ENCODE measurements around the gene CRB1. TPM values are rescaled to one million over a fixed set of nuclear protein-coding genes. Genes with fewer than 3 reads are reported as not detected.

CRB1 gene
- total RNA-seq, 4 donors from 2014 or later, result 0.05 to 0.26 TPM; not detected in 2

- 81 to 86% methylated on average over 3 of the region's 3 CpGs for WGBS, 2 donors
- H3K4me3 ChIP-seq (ENCODE audit: low read depth, poor library complexity, severe bottlenecking), result no peak overlapping the region
- TF ChIP-seq POLR2A (IDR thresholded peaks at IDR 0.05) (no peak), CTCF (IDR thresholded peaks at IDR 0.05) (no peak)
- intact Hi-C loops (cut with DNase I; ENCODE audit: low total_unique reads), result no loop called here
- DNase-seq (ENCODE audit: low spot score in 2 of 2), result no peak
These were observed 169.5 kb downstream of the CRB1 start for GRCh38 chr1:197437601-197438000.

- intact Hi-C loops (cut with DNase I; ENCODE audit: low total_unique reads), result no loop called here
- DNase-seq (ENCODE audit: low spot score in 2 of 2), result no peak
- 18 to 25% methylated on average over 3 of the region's 3 CpGs for WGBS, 2 donors
- no peak overlapping the region for H3K4me3 ChIP-seq (ENCODE audit: low read depth, poor library complexity, severe bottlenecking)
- TF ChIP-seq POLR2A (IDR thresholded peaks at IDR 0.05) (no peak), CTCF (IDR thresholded peaks at IDR 0.05) (no peak)
These were observed 170.1 kb downstream of the CRB1 start for GRCh38 chr1:197438010-197438790.

GRCh38 chr1:197439708-197440280 lies 171.7 kb downstream of the CRB1 start:
- TF ChIP-seq POLR2A (IDR thresholded peaks at IDR 0.05), result no peak
- no peak for TF ChIP-seq CTCF (IDR thresholded peaks at IDR 0.05)
- no peak for DNase-seq (ENCODE audit: low spot score in 2 of 2)
- H3K4me3 ChIP-seq (ENCODE audit: low read depth, poor library complexity, severe bottlenecking), result no peak overlapping the region
- intact Hi-C loops (cut with DNase I; ENCODE audit: low total_unique reads), result no loop called here
- 43 to 48% methylated on average over 4 of the region's 4 CpGs for WGBS, 2 donors

- no peak for TF ChIP-seq POLR2A (IDR thresholded peaks at IDR 0.05)
- TF ChIP-seq CTCF (IDR thresholded peaks at IDR 0.05), result no peak
- 39 to 42% methylated on average over 2 of the region's 2 CpGs for WGBS, 2 donors
- no peak for DNase-seq (ENCODE audit: low spot score in 2 of 2)
- intact Hi-C loops (cut with DNase I; ENCODE audit: low total_unique reads), result no loop called here
- H3K4me3 ChIP-seq (ENCODE audit: low read depth, poor library complexity, severe bottlenecking), result no peak overlapping the region
These were observed 172.7 kb downstream of the CRB1 start for GRCh38 chr1:197440715-197441114.

- TF ChIP-seq CTCF (IDR thresholded peaks at IDR 0.05), result no peak
- TF ChIP-seq POLR2A (IDR thresholded peaks at IDR 0.05), result no peak
- intact Hi-C loops (cut with DNase I; ENCODE audit: low total_unique reads), result no loop called here
- WGBS, 2 donors, result 44 to 50% methylated on average over 8 of the region's 8 CpGs
These were observed 174.0 kb downstream of the CRB1 start for GRCh38 chr1:197441999-197442414.

More at GRCh38 chr1:197441999-197442414, 174.0 kb downstream of the CRB1 start:
- no peak for DNase-seq (ENCODE audit: low spot score in 2 of 2)
- H3K4me3 ChIP-seq (ENCODE audit: low read depth, poor library complexity, severe bottlenecking), result no peak overlapping the region
